Daoy (cell line): ENCODE results near the gene MAN1B1. TPM values are rescaled to one million over a fixed set of nuclear protein-coding genes. Genes with fewer than 3 reads are reported as not detected.
A peak's percentile ranks its signal among the peaks of the same experiment; 100 is the strongest.

Experiments used
- DNase-seq: peaks from one replicate; pipeline ENCODE4 v3.0.0-alpha.2; 2015; ENCODE audit warnings: low read depth
- total RNA-seq: library from RNA; depleted of rRNA; stranded (reverse); fragments of >200 nt; shearing (Covaris generic); gene quantifications from 2 replicates; pipeline ENCODE4 v1.2.3, GENCODE V29; 2014

Gene MAN1B1
- total RNA-seq, 1 experiment from 2014 or later = 61.9 TPM

DNA sequence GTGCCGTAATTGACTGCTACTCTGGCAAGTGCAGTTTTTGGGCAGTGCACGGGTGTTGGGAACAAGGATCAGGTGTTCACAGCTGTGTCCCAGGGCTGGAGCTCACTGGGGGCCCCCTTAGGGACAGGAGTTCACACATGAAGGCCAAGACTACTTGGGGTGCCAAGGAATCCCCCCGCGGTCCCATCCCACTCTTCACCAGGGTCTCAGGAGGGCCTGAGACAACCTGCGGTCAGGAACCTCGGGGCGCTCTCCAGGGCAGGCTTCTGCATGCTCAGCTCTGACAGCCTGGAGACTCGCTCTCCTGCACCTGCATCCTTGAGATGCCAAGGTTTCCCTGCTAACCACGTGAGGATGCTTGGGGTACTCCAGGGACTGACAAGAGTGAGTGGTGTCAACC, 2.3 kb upstream of the MAN1B1 start:
- no peak for DNase-seq

DNA sequence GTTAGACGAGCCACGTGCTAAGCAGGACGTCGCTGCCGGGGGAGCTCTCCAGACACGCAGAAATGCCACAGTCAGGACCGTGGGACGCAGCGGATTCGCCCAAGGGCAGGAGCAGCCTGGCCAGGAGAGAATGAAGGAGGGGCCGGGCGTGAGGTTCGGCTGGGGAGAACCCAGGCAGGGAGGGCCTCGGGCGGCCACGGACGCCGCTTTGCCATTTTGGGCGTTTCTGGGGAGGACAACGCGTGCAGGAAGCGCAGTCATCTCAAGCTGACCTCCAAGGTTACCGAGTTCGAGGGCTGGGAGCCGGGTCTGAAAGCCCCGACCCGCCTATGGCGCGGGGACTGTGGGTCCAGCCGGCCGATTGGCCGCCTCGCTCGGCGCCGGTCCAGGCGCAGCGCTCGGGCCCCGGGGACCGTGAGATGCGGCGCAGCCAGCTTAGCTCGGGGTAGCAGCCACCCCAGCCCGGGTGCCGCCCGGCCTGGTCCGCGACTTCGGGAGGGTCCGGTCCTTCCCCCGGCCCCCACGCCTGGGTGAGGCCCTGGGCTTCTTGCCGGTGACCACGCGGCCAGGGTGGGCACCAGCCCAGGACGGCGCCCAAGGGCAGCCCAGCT, 760 bp upstream of the MAN1B1 start:
- peak; percentile 62 for DNase-seq

DNA sequence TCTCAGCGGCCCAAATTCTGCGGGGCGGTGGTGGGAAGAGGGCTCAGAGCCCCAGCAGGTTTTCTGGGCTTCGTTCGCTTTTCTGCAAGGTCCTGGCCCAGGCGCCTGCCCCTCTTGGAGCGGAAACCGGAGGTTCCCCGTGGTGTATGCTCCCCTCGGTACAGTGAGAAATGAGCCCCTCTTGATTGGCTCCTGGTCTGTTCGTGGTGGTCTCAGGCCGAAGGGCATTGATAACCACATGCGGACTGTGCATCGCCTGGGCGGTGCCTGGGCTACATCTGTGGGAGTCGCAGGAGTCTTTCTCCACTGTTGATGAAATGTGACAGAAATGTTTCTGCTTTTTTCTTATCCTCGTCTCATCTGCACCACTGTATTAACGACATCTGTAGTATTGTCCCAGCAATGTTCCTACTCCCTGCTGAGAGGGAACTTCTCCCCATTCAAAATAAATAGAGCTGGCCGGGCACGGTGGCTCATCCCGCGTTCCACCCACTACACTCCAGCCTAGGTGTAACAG, 682 bp downstream of the MAN1B1 start:
- no peak for DNase-seq

DNA sequence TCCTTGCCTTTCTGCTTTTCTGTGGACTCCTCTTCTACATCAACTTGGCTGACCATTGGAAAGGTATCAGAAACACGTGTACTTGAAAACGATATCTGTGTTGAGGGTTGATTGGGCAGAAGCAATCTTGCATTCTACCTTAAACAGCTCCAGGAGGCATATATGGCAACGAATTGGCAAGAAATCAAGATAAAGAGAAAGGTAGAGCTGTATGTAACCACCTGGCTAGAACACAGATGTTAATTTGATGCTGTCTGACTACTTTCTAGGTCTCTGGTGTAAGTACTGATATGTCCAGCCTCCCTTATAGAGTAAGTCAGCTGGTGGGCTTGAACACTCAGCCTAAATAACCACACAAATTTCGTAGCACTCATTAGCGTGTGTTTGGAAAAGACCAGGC, 1.3 kb downstream of the MAN1B1 start:
- no peak for DNase-seq

DNA sequence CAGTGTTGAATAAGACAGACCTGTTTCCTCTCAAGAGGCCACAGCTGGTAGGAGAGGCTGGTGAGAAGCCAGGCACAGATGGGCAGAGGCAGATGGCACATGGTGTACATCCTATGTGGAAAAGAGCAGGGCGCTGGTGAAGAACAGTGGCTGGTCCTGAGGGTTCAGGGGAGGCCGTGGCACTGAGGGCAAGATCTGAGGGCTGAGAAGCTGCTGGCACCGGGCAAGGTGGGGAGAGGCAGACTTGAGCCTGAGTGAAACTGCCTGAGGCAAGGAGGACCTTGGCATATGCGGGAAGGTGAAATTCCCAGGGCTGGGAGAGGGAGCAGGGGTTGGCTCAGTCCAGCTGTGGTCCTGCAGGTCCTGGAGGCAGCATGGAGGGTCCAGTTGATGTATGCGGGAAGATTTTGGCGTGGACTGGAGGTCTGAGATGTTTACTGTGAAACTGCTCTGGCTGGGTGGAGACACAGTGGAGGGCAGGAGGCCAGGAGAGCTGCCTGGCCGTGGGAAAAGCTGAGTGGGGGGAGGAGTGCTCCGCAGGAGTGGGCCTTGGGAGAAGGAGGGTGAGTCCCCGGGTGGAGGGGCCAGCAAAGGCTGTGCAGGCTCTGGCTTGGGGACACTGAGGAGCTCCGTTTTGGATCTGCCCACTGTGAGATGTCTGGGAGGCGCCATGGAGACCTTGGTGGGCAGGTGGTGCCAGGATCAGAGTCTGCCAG, 2.6 kb downstream of the MAN1B1 start:
- DNase-seq = no peak

- DNase-seq = no peak
Measured at GRCh38 chr9:137095664-137096517, 9.1 kb downstream of the MAN1B1 start.

- no peak for DNase-seq
Measured at GRCh38 chr9:137096785-137097546, 10.2 kb downstream of the MAN1B1 start.

GRCh38 chr9:137097761-137098462, 11.1 kb downstream of the MAN1B1 start:
- DNase-seq = no peak

- no peak for DNase-seq
Measured at GRCh38 chr9:137099231-137099630, 12.4 kb downstream of the MAN1B1 start.

- DNase-seq = no peak
Measured at GRCh38 chr9:137103206-137103999, 16.6 kb downstream of the MAN1B1 start.

- DNase-seq = no peak
Measured at GRCh38 chr9:137105814-137106661, 19.3 kb downstream of the MAN1B1 start.

DNA sequence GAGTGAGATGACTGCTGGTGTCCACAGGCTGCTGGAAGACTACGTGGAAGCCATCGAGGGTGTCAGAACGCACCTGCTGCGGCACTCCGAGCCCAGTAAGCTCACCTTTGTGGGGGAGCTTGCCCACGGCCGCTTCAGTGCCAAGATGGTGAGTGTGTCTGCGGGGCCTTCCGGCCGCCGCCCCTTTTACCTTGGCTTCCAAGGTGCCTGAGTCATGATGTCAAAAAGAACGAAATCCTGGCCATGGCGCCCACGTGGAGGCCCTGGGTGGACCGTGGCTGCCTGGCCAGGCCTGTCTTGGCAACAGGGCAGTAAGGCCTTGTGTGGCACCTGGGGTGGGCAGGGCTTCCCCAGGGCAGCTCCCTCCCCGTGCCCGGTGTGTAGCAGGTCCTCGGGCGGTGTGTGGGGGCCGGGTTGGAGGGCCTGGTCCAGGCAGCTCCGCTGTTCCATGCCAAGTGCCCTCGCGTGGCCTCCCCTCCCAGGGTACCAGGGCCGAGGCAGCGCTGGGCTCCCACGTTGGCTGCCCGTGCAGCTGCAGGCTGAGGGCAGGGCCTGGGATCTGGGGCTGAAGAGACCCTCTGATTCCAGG, 20.0 kb downstream of the MAN1B1 start:
- no peak for DNase-seq

GRCh38 chr9:137107312-137107921, 20.6 kb downstream of the MAN1B1 start:
- DNase-seq = no peak

- DNase-seq = no peak
Measured at GRCh38 chr9:137107982-137108381, 21.2 kb downstream of the MAN1B1 start.

DNA sequence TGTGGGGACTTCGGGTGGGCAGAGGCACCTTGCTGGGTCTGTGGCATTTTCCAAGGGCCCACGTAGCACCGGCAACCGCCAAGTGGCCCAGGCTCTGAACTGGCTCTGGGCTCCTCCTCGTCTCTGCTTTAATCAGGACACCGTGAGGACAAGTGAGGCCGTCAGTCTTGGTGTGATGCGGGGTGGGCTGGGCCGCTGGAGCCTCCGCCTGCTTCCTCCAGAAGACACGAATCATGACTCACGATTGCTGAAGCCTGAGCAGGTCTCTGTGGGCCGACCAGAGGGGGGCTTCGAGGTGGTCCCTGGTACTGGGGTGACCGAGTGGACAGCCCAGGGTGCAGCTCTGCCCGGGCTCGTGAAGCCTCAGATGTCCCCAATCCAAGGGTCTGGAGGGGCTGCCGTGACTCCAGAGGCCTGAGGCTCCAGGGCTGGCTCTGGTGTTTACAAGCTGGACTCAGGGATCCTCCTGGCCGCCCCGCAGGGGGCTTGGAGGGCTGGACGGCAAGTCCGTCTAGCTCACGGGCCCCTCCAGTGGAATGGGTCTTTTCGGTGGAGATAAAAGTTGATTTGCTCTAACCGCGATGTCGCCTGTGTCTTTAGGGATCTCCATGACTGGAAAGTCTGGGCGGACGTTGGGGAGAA, 21.9 kb downstream of the MAN1B1 start:
- DNase-seq = peak; percentile 37

DNA sequence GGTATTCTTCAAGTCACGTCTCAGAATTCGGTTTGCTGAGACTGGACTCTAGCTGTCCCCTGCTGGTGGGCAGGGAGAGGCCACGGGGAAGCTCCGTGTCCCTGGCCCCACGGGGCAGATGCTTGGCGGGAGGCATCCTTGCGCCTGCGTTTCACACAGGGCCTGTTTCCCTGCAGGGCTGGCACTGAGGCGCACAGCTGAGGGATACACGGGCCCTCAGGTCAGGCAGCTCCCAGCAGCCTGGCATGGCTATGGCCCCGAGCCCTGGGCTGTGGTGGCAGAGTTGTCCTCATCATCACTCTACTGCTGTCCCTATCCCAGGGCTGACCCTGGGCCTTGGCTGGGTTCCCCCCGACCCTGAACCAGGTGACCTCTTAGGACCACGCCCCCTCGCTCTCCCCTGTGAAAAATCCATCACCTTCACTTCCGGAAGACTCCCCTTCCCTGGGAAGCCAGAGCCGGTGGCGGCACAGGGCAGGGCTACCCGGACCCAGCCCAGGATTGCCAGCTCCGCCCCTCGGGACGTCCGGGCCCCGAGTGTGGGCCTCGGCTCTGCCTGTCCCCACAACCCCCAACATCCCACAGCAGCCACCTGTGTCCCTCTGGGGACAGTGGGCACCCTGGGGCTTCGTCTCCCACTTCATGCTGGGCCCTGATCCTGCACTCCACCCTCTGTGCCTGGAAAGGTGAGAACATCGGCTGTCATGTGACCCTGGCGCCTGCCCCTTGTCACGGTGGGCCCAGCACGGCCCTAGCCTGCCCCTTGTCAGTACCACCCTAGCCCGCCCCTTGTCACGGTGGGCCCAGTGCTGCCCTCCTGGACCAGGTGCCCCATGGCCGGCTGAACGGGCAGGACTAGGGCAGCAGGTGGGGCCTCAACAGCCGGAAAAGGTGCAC, 22.7 kb downstream of the MAN1B1 start:
- peak; percentile 10 for DNase-seq
